ENCODE measurements around the gene RHOT2.

Gene RHOT2

DNA sequence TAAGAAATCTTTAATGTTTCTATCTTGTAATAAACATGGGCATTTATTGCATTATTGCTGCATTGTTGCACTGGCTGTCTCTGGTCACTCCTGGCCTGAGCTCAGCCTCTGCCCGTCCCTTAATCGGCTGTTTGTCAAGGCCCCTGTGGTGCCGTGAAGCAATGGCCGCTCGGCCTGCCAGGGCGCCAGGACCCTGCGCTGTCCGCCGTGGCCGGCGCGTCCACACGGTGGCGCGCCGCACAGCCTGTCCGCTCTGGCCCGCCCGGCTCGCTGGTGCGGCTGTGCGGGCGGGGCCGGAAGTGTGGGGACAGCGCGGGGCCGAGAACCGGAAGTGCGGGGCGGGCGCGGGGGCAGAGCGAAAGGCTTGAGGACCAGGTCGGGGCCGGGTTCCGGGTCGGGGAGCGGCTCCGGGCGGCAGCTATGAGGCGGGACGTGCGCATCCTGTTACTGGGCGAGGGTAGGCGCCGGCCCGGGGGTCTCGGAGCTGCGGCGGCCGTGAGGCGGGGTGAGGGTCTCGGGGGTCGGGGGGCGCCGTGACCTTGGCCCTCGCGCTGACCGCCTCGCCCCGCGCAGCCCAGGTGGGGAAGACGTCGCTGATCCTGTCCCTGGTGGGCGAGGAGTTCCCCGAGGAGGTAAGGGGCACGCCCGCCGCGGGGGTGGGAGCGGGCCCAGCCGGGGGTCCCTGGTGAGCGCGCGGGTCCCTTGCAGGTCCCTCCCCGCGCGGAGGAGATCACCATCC lies at the start of gene RHOT2:
TSS of gene RHOT2 (plus strand) at position 353 of the 739 bp plus-strand sequence. CDS start at position 421, 68 bp downstream.
- peak; percentile 94 for DNase-seq

DNA sequence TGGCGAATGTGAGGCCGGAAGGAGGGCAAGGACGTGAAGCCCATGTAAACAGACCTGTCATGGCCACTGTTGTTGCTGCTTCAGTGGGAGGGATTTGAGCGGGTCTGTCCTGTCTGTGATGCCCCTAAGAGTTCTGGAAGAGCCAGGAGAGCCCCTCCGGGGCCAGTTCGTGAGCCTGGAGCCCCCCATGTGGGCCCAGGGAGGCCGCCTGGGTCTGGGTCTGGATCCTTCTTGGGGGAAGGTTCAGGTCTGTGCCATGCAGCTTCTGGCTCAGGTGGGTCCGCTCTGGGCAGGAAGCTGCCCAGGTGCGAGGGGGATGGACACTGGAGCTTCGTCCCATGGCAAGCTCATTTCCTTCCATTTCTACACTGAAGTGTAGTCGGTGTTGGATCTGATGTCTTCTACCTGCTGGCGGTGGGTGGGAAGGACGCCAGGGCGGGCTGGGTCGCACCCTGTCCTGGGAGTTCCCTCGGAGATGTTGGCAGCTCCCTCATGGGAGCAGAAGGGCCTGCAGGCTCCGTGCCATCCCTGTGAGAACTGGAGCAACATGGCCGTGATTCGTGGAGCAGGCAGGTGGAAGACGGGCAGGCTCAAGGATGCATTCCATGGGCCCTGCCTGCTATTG lies 48.3 kb upstream of the RHOT2 start:
- DNase-seq, result no peak

DNA sequence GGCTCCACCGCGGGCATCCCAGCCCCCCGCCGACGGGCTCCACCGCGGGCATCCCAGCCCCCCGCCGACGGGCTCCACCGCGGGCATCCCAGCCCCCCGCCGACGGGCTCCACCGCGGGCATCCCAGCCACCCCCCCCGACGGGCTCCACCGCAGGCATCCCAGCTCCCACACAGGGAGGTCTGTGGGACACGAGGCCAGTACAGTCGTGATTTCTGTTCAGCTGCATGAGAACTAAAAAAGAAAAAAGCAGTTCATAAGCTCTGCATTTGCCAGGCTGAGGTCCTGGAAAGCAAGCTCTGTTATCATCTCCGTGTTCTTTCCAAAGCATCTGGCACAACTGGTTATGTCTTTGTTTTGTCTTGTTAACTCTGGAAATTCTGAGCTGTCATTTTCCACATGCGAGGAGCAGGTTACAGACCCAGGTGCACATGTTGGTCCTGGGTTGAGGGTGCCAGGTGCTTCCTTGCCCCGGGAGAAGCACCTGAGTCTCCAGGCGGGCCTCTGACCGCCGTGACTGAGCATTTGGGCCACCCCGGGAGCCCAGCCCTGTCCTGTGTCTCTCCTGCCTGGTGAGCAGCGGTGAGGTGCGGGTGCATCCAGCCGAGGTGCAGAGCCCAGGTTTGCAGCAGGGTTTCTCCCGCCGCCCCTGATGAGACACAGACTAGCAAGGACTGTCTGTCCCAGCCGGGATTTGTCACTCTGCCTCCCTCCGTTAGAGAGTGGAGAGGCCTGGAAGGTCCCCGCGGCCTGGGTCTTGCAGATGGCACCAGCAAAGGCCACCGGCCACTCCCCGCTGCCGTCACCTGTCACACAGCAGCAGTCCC lies 47.0 kb upstream of the RHOT2 start:
- DNase-seq, result no peak

DNA sequence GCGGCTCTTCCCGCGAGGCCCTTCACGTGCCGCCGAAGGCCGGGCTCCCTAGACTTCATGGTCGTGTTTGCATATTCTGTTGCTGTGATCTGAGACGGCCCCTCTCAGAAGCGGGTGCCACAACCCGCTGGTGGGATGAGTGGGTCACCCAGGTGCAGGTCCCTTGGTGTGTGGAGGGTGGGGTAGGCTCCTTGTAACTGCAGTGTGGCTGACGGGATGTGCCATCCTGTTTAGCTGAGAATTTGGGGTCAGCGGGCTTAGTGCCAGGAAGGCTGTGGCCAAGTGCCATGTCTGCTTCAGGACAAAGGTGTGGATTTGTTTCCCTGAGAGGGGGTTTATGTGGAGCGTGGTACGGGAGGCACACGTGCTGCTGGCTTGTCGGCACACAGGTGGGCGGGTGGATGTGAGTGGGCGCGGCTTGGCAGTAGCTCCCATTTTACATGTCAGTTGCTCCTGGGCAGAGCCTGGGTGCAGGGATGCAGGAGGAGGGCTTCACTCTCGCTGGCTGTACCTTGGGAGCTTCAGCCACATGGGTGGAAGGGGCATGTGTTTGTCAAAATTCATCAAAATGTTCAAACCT lies 46.3 kb upstream of the RHOT2 start:
- DNase-seq, result no peak

DNA sequence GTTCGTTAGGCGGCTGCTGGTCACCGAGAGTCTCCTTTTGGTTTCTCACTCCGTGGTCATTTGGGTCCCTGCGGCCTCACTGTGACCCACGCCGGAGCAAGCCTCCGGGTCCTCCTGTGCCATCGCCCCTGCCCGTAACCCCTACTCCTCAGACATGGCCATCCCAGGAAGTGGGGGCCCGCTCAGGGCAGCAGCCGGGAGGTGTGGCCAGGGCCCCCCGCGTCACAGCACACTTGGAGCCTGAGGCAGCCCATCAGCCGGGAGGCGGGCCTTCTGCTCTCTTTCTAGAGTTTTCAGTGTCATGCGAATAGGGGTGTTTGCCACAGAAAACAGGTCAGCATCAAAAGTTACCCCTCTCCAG lies 45.0 kb upstream of the RHOT2 start:
- DNase-seq, result no peak

DNA sequence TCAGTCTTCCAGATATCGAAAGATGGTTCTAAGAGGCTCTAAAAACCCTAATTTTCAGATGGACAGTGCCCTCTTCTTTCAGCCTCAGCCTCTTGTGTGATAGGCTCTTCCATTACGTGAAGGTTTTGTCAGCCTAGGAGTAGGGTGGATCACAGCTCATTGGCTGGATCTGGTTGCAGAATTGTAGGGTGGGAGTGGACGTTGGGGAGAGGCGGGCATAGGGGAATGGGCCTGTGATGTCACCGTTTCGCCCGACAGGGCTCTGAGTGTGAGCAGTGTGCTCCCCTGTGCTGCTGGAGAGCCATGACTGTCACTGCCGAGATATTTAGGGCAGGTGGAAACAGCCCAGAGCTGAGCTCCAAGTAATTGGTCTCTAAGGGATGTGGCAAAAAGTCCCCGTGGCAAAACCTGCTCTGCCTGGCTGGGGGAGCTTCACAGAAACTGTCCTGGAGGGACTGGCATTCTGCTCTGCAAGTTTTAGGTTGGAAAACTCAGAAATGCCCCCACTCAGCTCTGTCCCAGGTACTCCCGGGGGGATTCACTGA lies 43.3 kb upstream of the RHOT2 start:
- DNase-seq, result no peak

DNA sequence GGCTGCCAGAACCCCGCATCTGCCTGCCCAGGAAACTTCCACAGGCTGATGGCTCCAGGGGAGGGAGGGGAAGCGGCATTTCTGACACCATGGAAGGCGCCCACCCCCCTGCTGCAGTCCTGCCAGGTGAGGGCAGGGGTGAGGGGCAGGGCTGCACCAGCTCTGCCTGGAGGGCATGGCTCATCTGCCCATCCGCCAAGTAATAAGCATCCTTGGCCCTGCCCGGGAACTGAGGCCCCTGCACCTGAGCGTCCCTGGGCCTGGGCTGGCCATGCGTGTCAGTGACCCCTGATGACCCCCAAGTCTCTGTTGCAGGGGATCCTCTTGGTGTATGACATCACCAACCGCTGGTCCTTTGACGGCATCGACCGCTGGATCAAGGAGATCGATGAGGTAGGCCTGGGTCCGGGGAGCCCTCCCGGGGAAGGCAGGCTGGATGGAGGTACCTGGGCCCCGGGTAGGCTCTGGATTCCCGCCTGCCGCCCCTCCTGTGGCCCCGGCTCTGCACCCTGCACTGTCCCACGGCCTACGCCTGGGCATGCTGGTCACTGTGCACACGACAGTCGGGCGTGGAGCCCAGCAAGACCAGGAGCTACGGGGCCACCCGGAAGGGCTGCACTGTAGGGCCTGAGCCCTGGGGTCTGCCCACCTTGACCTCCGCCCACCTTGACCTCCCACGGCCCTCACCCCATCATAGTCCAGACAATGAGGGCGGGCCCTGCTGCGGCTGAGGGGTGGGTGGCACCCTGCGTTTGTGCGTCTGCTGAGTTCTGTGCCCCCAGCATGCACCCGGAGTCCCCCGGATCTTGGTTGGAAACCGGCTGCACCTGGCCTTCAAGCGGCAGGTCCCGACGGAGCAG lies 42.6 kb upstream of the RHOT2 start:
- DNase-seq, result no peak

DNA sequence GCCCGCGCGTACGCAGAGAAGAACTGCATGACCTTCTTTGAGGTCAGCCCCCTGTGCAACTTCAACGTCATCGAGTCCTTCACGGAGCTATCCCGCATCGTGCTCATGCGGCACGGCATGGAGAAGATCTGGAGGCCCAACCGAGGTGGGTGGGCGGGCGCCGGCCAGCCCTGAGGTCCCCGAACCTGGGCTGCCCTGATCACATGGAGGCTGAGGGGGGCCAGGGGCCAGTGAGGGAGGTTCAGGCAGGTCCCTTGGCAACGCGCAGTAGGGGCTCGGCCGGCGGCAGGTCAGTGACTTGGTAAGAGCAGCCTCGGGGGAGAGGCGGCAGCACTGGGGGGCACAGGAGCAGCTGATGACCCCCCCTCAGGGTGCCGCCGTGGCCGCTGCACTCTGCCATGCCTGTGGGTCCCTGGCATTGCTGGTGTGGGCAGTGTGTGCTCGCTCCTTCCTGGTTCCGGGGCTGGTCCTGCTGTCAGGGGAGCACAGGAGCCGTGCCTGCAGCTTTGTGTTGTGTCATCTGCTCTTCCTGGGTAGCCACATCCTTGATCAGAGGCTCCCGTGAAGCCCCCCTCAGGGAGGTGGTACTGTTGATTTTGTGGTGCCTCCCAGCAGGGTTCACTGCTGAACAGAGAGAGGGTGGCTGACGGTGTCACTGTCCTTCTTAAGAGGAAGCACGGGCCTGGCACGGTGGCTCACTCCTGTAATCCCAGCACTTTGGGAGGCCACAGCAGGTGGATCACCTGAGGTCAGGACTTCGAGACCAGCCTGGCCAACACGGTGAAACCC lies 41.8 kb upstream of the RHOT2 start:
- no peak for DNase-seq

DNA sequence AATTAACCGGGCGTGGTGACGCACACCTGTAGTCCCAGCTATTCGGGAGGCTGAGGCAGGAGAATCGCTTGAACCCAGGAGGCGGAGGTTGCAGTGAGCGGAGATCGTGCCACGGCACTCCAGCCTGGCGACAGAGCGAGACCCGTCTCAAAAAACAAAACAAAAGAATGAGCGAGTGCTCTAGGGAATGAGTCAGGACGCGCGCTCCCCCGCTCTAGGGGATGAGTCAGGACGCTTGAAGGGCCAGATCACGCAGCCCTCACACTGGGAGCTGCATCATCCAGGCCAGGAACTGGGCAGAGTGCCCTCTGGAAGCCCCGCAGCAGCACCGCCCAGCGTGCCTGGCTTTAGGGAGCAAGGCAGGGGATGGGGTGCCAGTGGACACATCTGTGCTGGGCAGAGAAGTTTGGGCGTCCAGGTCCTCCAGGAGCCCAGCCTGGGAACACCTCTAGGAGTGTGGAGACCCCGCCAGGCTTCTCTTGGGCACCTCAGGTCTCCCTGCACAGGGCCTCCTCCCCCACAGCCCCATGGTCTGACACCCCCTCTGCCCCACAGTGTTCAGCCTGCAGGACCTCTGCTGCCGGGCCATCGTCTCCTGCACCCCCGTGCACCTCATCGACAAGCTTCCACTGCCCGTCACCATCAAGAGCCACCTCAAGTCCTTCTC lies 41.0 kb upstream of the RHOT2 start:
- no peak for DNase-seq

DNA sequence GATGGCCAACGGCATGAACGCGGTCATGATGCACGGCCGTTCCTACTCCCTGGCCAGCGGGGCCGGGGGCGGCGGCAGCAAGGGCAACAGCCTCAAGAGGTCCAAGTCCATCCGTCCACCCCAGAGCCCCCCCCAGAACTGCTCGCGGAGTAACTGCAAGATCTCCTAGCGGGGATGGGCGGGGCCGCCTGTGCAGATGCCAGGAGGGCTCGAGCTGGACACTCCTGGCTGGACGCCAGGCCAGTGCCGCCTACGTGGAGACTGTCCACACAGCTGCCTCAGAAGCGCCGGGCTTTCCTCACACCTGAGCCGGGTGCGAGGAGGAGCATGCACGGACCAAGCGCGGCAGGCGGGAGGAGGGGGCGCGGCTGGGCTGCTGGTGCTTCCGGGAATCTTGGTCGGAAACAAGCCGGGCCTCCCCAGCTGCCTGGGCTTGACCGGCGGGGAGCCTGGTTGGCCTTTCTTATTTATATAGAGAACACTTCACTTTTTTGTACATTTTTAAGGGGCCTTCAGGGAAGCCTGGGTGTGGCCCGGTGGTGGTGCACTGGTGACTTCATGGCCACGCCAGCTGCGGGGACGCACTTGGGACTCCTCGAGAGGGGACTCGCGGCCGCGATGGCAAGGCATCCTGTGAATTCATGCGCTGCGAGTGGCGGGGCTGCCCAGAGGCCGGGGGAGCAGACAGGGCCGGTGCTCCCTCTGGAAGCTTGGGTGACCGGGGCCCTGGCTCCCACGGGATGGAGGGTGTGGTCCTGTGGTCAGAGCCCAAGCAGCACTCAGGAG lies 40.3 kb upstream of the RHOT2 start:
- DNase-seq, result no peak

DNA sequence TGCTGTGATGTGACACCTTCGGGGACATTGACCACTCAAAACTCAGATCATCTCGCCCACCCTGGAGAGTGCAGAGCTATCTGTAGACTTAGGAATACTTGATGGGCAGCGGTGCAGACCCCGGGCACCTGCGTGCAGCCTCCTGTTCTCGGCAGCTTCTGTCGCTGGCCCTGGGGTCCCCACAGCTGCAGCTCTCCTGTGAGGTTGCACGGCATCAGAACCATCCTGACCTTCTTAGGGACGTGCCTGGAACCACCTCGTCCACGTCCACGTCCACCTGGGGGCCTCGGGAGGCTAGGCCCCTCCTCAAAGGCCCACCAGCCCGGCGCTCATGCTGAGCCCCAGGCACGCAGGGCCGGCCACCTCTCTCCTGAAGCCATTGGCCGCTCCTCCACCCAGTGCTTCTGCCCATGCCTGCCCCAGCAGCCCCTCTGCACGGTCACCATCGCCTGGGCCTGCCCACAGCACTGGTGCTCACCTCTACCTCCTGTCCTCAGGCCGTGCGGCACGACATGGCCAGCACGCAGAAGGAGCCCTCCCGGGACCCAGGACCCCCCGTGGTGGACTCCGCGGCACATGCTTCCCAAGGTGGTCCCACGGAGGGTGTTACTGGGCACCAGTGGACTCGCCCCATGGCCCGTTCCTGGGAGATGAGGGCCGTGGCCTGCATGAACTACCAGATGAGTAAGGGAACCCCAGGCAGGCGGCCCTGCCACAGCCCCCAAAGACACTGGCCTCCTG lies 39.4 kb upstream of the RHOT2 start:
- DNase-seq, result no peak

DNA sequence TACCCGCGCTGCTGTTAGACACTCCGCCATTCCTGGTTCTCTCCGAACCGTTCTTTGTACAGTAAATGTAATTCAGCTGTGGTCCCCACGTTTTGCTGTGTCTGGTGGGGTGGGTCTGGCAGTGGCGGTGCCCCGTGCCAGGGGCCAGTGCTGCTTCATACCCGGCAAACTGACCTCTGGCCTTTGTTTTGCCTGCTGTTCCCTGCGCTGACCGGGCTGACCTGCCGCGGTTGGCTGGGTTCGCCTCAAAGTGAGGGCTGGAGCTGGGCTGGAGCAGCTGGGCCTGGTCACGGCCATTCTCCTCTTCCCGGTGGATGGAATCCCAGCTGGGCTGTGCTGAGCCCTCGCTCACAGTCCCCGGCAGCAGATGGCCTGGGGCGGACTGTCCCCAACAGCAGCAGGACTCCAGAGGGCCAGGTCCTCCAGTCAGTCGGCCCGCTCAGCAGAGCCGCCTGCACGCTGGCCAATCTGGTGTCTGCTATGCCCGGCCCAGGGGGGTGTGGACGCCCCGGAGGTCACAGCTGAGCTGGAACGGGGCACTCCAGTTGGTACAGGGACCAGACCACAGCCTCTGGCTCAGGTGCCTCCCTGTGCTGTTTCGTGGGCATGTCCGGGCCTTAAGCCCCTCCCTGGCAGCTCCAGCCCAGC lies 38.6 kb upstream of the RHOT2 start:
- DNase-seq, result no peak

DNA sequence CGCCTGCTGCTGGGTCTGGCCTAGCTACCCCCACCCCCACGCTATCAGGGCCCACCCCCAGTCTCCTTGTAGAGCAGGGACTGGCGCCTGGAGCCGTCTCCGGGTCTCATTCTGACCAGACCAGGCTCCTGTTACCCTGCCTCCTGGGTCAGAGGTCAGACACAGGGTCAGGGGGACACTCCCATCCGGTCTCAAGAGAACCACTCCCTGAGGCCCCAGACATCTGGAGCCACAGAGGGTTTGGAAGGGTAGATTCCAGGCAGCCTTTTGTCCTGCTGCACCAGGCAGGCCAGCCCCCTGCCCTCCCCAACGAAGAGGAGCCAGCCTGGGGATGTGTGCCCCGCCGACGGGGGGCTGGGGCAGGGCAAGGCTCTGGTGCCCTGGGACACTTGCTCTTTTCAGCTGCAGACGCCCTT lies 38.1 kb upstream of the RHOT2 start:
- no peak for DNase-seq

DNA sequence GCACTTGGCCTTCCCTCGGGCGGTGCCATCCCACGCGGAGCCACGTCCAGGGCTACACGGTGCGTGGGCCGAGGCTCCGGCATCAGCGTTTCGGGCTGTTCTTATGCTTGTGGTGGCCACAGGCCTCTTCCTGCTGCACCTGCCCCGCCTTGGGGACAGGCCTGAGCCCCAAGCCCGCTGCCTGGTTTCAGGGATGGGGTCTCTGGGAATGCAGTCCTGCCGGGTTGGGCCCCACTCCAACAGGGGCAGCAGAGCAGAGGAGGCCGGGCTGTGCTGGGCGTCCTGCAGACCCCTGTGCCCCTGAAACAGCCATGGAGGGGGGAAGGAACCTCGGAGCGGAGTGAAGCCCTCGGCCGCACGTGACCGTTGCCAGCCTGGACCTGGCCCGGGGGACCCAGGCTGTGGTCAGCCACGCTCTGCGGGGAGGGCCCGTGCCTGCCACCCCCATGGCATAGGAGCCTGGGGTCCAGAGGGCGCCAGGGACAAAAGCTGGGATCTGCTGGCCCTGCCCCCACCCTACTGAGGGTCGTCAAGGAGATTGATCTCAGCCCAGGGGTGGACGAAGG lies 37.6 kb upstream of the RHOT2 start:
- no peak for DNase-seq

DNA sequence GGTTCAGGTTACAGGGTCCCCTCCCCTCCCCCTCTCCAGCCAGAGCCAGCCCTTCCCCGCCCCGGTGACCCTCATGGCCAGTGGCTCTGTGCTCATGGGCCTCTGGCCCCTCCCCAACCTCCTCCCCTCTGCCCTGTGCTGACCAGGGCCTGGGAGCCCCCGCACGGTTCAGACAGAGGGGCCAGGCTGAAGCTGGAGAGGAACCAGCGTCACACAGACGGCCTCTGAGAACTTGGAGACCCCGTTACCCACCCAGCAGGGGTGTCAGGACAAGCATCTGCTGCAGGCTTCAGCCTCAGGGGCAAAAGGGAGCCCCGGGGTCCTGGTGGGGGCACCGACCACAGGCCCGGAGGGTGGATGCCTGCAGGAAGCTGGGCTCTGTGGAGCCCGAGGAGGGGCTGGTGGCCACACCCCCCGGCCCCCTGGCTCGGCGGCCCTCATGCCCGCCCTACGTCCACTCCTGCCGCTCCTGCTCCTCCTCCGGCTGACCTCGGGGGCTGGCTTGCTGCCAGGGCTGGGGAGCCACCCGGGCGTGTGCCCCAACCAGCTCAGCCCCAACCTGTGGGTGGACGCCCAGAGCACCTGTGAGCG lies 37.0 kb upstream of the RHOT2 start, which contains the start of gene WFIKKN1:
TSS of gene WFIKKN1 (plus strand) at position 171 of the 591 bp plus-strand sequence. CDS start at position 440, 269 bp downstream.
- DNase-seq, result no peak

DNA sequence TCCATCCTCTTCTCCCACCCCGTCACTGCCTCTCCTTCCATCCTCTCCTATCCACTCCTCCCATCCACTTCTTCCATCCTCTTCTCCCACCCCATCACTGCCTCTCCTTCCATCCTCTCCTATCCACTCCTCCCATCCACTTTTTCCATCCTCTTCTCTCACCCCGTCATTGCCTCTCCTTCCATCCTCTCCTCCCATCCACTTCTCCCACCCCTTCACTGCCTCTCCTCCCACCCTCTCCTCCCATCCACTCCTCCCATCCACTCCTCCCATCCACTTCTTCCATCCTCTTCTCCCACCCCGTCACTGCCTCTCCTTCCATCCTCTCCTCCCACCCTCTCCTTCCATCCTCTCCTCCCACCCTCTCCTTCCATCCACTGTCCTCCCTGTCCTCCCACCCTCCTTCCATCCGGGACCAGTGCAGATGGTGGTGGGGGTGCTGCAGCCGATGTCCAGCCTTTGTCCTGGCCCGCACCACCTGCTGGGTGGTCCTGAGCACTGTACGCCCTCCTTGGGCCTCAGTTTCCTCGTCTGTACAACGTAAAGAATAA lies 36.0 kb upstream of the RHOT2 start:
- DNase-seq, result no peak
